ENCODE data around the gene VASH2.
"Not testable (repeated sequence)": the region's sequence is repeated elsewhere in the genome, so short reads cannot be mapped to it uniquely, and the experiment has no call there.

Gene VASH2

GRCh38 chr1:212909652-212910063, 40.7 kb upstream of the VASH2 start:
- no peak for DNase-seq
- H3K27me3 ChIP-seq (ENCODE audit: insufficient read depth, low read depth, severe bottlenecking): no peaks in the 10 kb centered on the region
- H3K36me3 ChIP-seq: no peaks in the 10 kb centered on the region
- H3K9me3 ChIP-seq (ENCODE audit: severe bottlenecking): peaks cover 6% of the 10 kb centered on the region
- H3K27ac ChIP-seq: no peak overlapping the region
- H3K4me3 ChIP-seq (ENCODE audit: low read depth, low read length): no peak overlapping the region
- no peak for TF ChIP-seq CTCF (IDR thresholded peaks at IDR 0.05; ENCODE audit: low read depth, low read length)

- DNase-seq; H3K27ac ChIP-seq; H3K4me3 ChIP-seq (ENCODE audit: low read depth, low read length): not testable (repeated sequence)
Measured at GRCh38 chr1:212910213-212910612, 40.1 kb upstream of the VASH2 start.

GRCh38 chr1:212913638-212914037, 36.7 kb upstream of the VASH2 start:
- not testable (repeated sequence) for H3K4me3 ChIP-seq (ENCODE audit: low read depth, low read length); H3K27ac ChIP-seq

More at GRCh38 chr1:212910213-212910612, 40.1 kb upstream of the VASH2 start:
- not testable (repeated sequence) for H3K27me3 ChIP-seq (ENCODE audit: insufficient read depth, low read depth, severe bottlenecking); H3K9me3 ChIP-seq (ENCODE audit: severe bottlenecking); H3K36me3 ChIP-seq

GRCh38 chr1:212914110-212914509, 36.2 kb upstream of the VASH2 start:
- not testable (repeated sequence) for H3K27me3 ChIP-seq (ENCODE audit: insufficient read depth, low read depth, severe bottlenecking); H3K9me3 ChIP-seq (ENCODE audit: severe bottlenecking); H3K27ac ChIP-seq; H3K4me3 ChIP-seq (ENCODE audit: low read depth, low read length); H3K36me3 ChIP-seq; DNase-seq

More at GRCh38 chr1:212913638-212914037, 36.7 kb upstream of the VASH2 start:
- not testable (repeated sequence) for H3K36me3 ChIP-seq; H3K9me3 ChIP-seq (ENCODE audit: severe bottlenecking); DNase-seq; H3K27me3 ChIP-seq (ENCODE audit: insufficient read depth, low read depth, severe bottlenecking)

- no peak overlapping the region for H3K4me3 ChIP-seq (ENCODE audit: low read depth, low read length)
- DNase-seq: no peak
- H3K27ac ChIP-seq: no peak overlapping the region
Measured at GRCh38 chr1:212914789-212915188, 35.6 kb upstream of the VASH2 start.

GRCh38 chr1:212915245-212916091, 34.9 kb upstream of the VASH2 start:
- no peak overlapping the region for H3K27ac ChIP-seq
- H3K36me3 ChIP-seq: no peaks in the 10 kb centered on the region
- H3K4me3 ChIP-seq (ENCODE audit: low read depth, low read length): no peak overlapping the region
- H3K9me3 ChIP-seq (ENCODE audit: severe bottlenecking): no peaks in the 10 kb centered on the region
- TF ChIP-seq CTCF (IDR thresholded peaks at IDR 0.05; ENCODE audit: low read depth, low read length): peak; percentile 71
- no peaks in the 10 kb centered on the region for H3K27me3 ChIP-seq (ENCODE audit: insufficient read depth, low read depth, severe bottlenecking)
- peak; percentile 56 for DNase-seq

More at GRCh38 chr1:212914789-212915188, 35.6 kb upstream of the VASH2 start:
- H3K9me3 ChIP-seq (ENCODE audit: severe bottlenecking): no peaks in the 10 kb centered on the region
- no peaks in the 10 kb centered on the region for H3K36me3 ChIP-seq
- no peaks in the 10 kb centered on the region for H3K27me3 ChIP-seq (ENCODE audit: insufficient read depth, low read depth, severe bottlenecking)
- TF ChIP-seq CTCF (IDR thresholded peaks at IDR 0.05; ENCODE audit: low read depth, low read length): no peak

GRCh38 chr1:212916481-212917133, 33.7 kb upstream of the VASH2 start:
- no peaks in the 10 kb centered on the region for H3K27me3 ChIP-seq (ENCODE audit: insufficient read depth, low read depth, severe bottlenecking)
- H3K9me3 ChIP-seq (ENCODE audit: severe bottlenecking): no peaks in the 10 kb centered on the region
- H3K27ac ChIP-seq: peak overlapping the region; percentile 13; the same call in 1 of the 2 replicates
- peak; percentile 45 for DNase-seq
- H3K4me3 ChIP-seq (ENCODE audit: low read depth, low read length): no peak overlapping the region
- H3K36me3 ChIP-seq: no peaks in the 10 kb centered on the region
- no peak for TF ChIP-seq CTCF (IDR thresholded peaks at IDR 0.05; ENCODE audit: low read depth, low read length)
